HCT116 (cell line): ENCODE measurements around the gene ADGRB2. TPM values are rescaled to one million over a fixed set of nuclear protein-coding genes. Genes with fewer than 3 reads are reported as not detected.

Experiments
- ATAC-seq: fragments of 200-7000 bp; cut with Tn5 transposase; 2 replicates; pipeline ENCODE4 v1.9.1; 2020; ENCODE audit warnings: mild to moderate bottlenecking, moderate library complexity
- BruUV-seq: library from RNA; stranded (reverse); fragments of 400-500 nt; replicated peaks from 2 replicates; lab custom pipeline; 2021; lab: Mats Ljungman, UMichigan
- CTCF ChIA-PET: fragments of 300-600 bp; sonication (Branson Sonifier 250); formaldehyde crosslinking; loops from one replicate; lab custom pipeline; 2021; ENCODE audit warnings: antibody characterized with exemption; lab: Charles Lee
- POLR2A ChIA-PET: fragments of 300-600, 350-600 bp; sonication (Branson Sonifier 250); formaldehyde crosslinking; loops from one replicate; lab custom pipeline; 2021; ENCODE audit warnings: antibody characterized with exemption; lab: Charles Lee
- RAD21 ChIA-PET, 2 experiments: fragments of 300-600 bp; sonication (Branson Sonifier 250); formaldehyde crosslinking; loops; one replicate each; lab custom pipeline; 2023; ENCODE audit warnings: low total read pairs in 2 of 2; ENCODE audit not compliant: uncharacterized antibody in 2 of 2, unreplicated experiment in 2 of 2, low non-redundant PET in 1 of 2; lab: Charles Lee
- DNase-seq: peaks from one replicate; pipeline ENCODE4 v3.0.0-alpha.2; 2010; ENCODE audit warnings: low read depth, low spot score
- H2AFZ ChIP-seq: fragments of 200-600 bp; shearing (Covaris generic), sonication (generic); 2 replicates; pipeline ENCODE4 v1.6.1; 2017; ENCODE audit warnings: low read depth, mixed run types, mixed read lengths, antibody characterized with exemption, low read length; ENCODE audit not compliant: poor library complexity, severe bottlenecking
- H3K27ac ChIP-seq: 2 replicates; pipeline ENCODE4 v1.5.1; 2012; ENCODE audit warnings: low read depth, low read length
- H3K27me3 ChIP-seq: fragments of 200-600 bp; sonication (generic); 2 replicates; pipeline ENCODE4 v1.6.1; 2016; ENCODE audit warnings: mixed run types, low read length, mixed read lengths; ENCODE audit not compliant: insufficient read depth
- H3K36me3 ChIP-seq, 2 experiments: fragments of 200-500 bp in 1 of 2; fragments of 200-600 bp in 1 of 2; sonication (Bioruptor generic) in 1 of 2; sonication (generic) in 1 of 2; 2 replicates each; pipeline versions ENCODE4 v1.5.1 to v1.6.1; 2014 to 2016; ENCODE audit warnings: low read length in 2 of 2, inconsistent platforms in 1 of 2, mixed read lengths in 1 of 2, mixed run types in 1 of 2; ENCODE audit not compliant: insufficient read depth in 2 of 2, control insufficient read depth in 1 of 2
- H3K4me1 ChIP-seq, 2 experiments: fragments of 200-600 bp in 1 of 2; sonication (generic) in 1 of 2; 2 replicates each; pipeline versions ENCODE4 v1.5.1 to v1.6.1; 2012 to 2017; ENCODE audit warnings: low read length in 2 of 2, inconsistent platforms in 1 of 2, mild to moderate bottlenecking in 1 of 2, mixed read lengths in 1 of 2, mixed run types in 1 of 2, moderate library complexity in 1 of 2; ENCODE audit not compliant: insufficient read depth in 2 of 2, control insufficient read depth in 1 of 2
- H3K4me2 ChIP-seq: fragments of 200-600 bp; sonication (generic); 2 replicates; pipeline ENCODE4 v1.6.1; 2017; ENCODE audit warnings: mixed run types, low read length, mixed read lengths
- H3K4me3 ChIP-seq, 2 experiments: fragments of 200-600 bp in 1 of 2; sonication (generic) in 1 of 2; replicated peaks in 1 of 2; 2 replicates each; pipeline ENCODE4 v1.5.1; 2011 to 2016; ENCODE audit warnings: low read length in 2 of 2, control low read depth in 1 of 2, low read depth in 1 of 2, mild to moderate bottlenecking in 1 of 2, mixed read lengths in 1 of 2, mixed run types in 1 of 2
- H3K79me2 ChIP-seq: fragments of 200-600 bp; sonication (generic); 2 replicates; pipeline ENCODE4 v1.6.1; 2017; ENCODE audit warnings: mild to moderate bottlenecking, mixed run types, low read length, moderate library complexity, mixed read lengths; ENCODE audit not compliant: insufficient read depth
- H3K9ac ChIP-seq: fragments of 200-600 bp; sonication (generic); 2 replicates; pipeline ENCODE4 v1.6.1; 2016; ENCODE audit warnings: low read length, mixed read lengths
- H3K9me2 ChIP-seq: fragments of 200-600 bp; sonication (generic), shearing (Covaris generic); 2 replicates; pipeline ENCODE4 v1.6.1; 2017; ENCODE audit warnings: mixed run types, mild to moderate bottlenecking, moderate library complexity; ENCODE audit not compliant: insufficient read depth
- H3K9me3 ChIP-seq, 2 experiments: fragments of 200-500 bp in 1 of 2; fragments of 200-600 bp in 1 of 2; sonication (Bioruptor generic) in 1 of 2; sonication (generic) in 1 of 2; 2 replicates each; pipeline ENCODE4 v1.6.1; 2014 to 2017; ENCODE audit warnings: low read length in 2 of 2, mixed read lengths in 2 of 2, inconsistent platforms in 1 of 2, low read depth in 1 of 2, mild to moderate bottlenecking in 1 of 2, mixed run types in 1 of 2, moderate library complexity in 1 of 2; ENCODE audit not compliant: control insufficient read depth in 1 of 2, insufficient read depth in 1 of 2
- H4K20me1 ChIP-seq: fragments of 200-600 bp; sonication (generic), shearing (Covaris generic); 2 replicates; pipeline ENCODE4 v1.6.1; 2017; ENCODE audit warnings: mixed run types, mild to moderate bottlenecking, moderate library complexity; ENCODE audit not compliant: insufficient read depth
- CBX3 ChIP-seq: IDR thresholded peaks from 2 replicates; pipeline ENCODE4 v1.6.1; 2012; ENCODE audit warnings: low read depth
- CEBPB ChIP-seq: IDR thresholded peaks from 2 replicates; pipeline ENCODE4 v1.6.1; 2012; ENCODE audit warnings: low read depth
- CTCF ChIP-seq, 3 experiments: fragments of 200-600 bp in 1 of 3; sonication (generic) in 1 of 3; IDR thresholded peaks in 2 of 3; conservative IDR thresholded peaks in 1 of 3; 2 replicates each; pipeline ENCODE4 v1.5.1; 2012 to 2017; ENCODE audit warnings: low read depth in 2 of 3, low read length in 2 of 3, antibody characterized with exemption in 1 of 3, borderline replicate concordance in 1 of 3, control low read depth in 1 of 3, mild to moderate bottlenecking in 1 of 3, mixed read lengths in 1 of 3, mixed run types in 1 of 3, moderate library complexity in 1 of 3; ENCODE audit not compliant: insufficient read depth in 1 of 3
- EZH2 ChIP-seq: fragments of 200-600 bp; sonication (generic); IDR thresholded peaks from 2 replicates; pipeline ENCODE4 v1.6.1; 2017; ENCODE audit warnings: antibody characterized with exemption, mixed run types
- EZH2phosphoT487 ChIP-seq: fragments of 200-600 bp; IDR thresholded peaks from 2 replicates; pipeline ENCODE4 v1.6.1; 2018; ENCODE audit warnings: antibody characterized with exemption, borderline replicate concordance
- FOSL1 ChIP-seq: IDR thresholded peaks from 2 replicates; pipeline ENCODE4 v1.6.1; 2012; ENCODE audit warnings: low read depth
- JUND ChIP-seq: IDR thresholded peaks from 2 replicates; pipeline ENCODE4 v1.6.1; 2012
- POLR2AphosphoS5 ChIP-seq: IDR thresholded peaks from 2 replicates; pipeline ENCODE4 v1.6.1; 2011; ENCODE audit warnings: mild to moderate bottlenecking, low read depth, low read length, moderate library complexity
- RAD21 ChIP-seq: IDR thresholded peaks from 2 replicates; pipeline ENCODE4 v1.6.1; 2012; ENCODE audit warnings: low read depth, mild to moderate bottlenecking
- SIN3A ChIP-seq: IDR thresholded peaks from 2 replicates; pipeline ENCODE4 v1.6.1; 2012; ENCODE audit warnings: low read depth
- SP1 ChIP-seq: IDR thresholded peaks from 2 replicates; pipeline ENCODE4 v1.6.1; 2012; ENCODE audit warnings: low read depth
- SRF ChIP-seq: IDR thresholded peaks from 2 replicates; pipeline ENCODE4 v1.6.1; 2012; ENCODE audit warnings: low read depth
- TCF7L2 ChIP-seq: IDR thresholded peaks from 2 replicates; pipeline ENCODE4 v1.7.0; 2011; ENCODE audit warnings: borderline replicate concordance, inconsistent platforms; ENCODE audit not compliant: insufficient read depth, insufficient read length; ENCODE audit errors: extremely low read depth
- ZNF274 ChIP-seq: fragments of 200-500 bp; sonication (Bioruptor generic); IDR thresholded peaks from 2 replicates; pipeline ENCODE4 v1.6.1; 2014; ENCODE audit warnings: mild to moderate bottlenecking, low read depth, low read length, inconsistent platforms
- intact Hi-C: fragments of 100-400 bp; cut with micrococcal nuclease; formaldehyde crosslinking; loops from 2 replicates; pipeline ENCODE4 v1.10.0; 2022
- total RNA-seq: library from RNA; stranded (reverse); gene quantifications from one replicate; pipeline ENCODE4 v1.2.1, GENCODE V29; 2021; ENCODE audit not compliant: unreplicated experiment
- TF ChIP-seq, protein P1 (sequence below): IDR thresholded peaks from 2 replicates; pipeline ENCODE4 v1.6.1; 2012
- TF ChIP-seq, protein P2 (sequence below): IDR thresholded peaks from 2 replicates; pipeline ENCODE4 v1.6.1; 2011; ENCODE audit warnings: mild to moderate bottlenecking, low read length, moderate library complexity; ENCODE audit not compliant: insufficient replicate concordance; ENCODE audit errors: extremely low read depth
- TF ChIP-seq, protein P3 (sequence below): IDR thresholded peaks from 2 replicates; pipeline ENCODE4 v1.6.1; 2012

ADGRB2 gene
- total RNA-seq, 1 experiment from 2014 or later = 10.1 TPM

- H3K27ac ChIP-seq = no peak overlapping the region
- intact Hi-C loops = no loop called here
Measured at GRCh38 chr1:31694069-31694963, 69.8 kb downstream of the ADGRB2 start.

More at GRCh38 chr1:31694069-31694963, 69.8 kb downstream of the ADGRB2 start:
- POLR2A ChIA-PET = no interaction called here
- BruUV-seq = no TSS peak
- Histone ChIP-seq H3K79me2 (no peaks in the 10 kb centered on the region), H4K20me1 (no peaks in the 10 kb centered on the region), H3K36me3 (no peaks in the 10 kb centered on the region), H2AFZ (no peak overlapping the region), H3K9me2 (no peaks in the 10 kb centered on the region), H3K27me3 (no peaks in the 10 kb centered on the region), H3K4me3 (no peak overlapping the region), H3K9ac (no peak overlapping the region), H3K4me2 (no peak overlapping the region), H3K9me3 (no peaks in the 10 kb centered on the region), H3K4me1 (peaks cover 11 to 31% of the 10 kb centered on the region in 2 experiments)
- ATAC-seq (no peak), DNase-seq (no peak)
- TF ChIP-seq CEBPB (no peak), SP1 (no peak), RAD21 (no peak), ZNF274 (no peak), EZH2 (no peak), SIN3A (no peak), FOSL1 (no peak), CTCF (IDR thresholded peaks at IDR 0.05 in 2 of 3, conservative IDR thresholded peaks at IDR 0.05 in 1 of 3; ENCODE audit: borderline replicate concordance in 1 of 3, insufficient read depth in 1 of 3, low read depth in 2 of 3, low read length in 2 of 3) (no peak), JUND (no peak), POLR2AphosphoS5 (no peak), EZH2phosphoT487 (no peak), CBX3 (no peak), TCF7L2 (no peak), SRF (no peak)
- TF ChIP-seq, protein P1, sequence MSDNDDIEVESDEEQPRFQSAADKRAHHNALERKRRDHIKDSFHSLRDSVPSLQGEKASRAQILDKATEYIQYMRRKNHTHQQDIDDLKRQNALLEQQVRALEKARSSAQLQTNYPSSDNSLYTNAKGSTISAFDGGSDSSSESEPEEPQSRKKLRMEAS = no peak
- TF ChIP-seq, protein P2, sequence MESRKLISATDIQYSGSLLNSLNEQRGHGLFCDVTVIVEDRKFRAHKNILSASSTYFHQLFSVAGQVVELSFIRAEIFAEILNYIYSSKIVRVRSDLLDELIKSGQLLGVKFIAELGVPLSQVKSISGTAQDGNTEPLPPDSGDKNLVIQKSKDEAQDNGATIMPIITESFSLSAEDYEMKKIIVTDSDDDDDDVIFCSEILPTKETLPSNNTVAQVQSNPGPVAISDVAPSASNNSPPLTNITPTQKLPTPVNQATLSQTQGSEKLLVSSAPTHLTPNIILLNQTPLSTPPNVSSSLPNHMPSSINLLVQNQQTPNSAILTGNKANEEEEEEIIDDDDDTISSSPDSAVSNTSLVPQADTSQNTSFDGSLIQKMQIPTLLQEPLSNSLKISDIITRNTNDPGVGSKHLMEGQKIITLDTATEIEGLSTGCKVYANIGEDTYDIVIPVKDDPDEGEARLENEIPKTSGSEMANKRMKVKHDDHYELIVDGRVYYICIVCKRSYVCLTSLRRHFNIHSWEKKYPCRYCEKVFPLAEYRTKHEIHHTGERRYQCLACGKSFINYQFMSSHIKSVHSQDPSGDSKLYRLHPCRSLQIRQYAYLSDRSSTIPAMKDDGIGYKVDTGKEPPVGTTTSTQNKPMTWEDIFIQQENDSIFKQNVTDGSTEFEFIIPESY = no peak
- TF ChIP-seq, protein P3, sequence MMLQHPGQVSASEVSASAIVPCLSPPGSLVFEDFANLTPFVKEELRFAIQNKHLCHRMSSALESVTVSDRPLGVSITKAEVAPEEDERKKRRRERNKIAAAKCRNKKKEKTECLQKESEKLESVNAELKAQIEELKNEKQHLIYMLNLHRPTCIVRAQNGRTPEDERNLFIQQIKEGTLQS = no peak
- CTCF ChIA-PET = interaction anchor here (1.0 kb wide), 1 partner anchor 95 kb away, joined by 3 read pairs; no protein-coding TSS in a partner anchor
- RAD21 ChIA-PET = no interaction called here
